Spleen (tissue), 11 donors: Measurements from ENCODE around the gene KIT. TPM values are rescaled to one million over a fixed set of nuclear protein-coding genes. Genes with fewer than 3 reads are reported as not detected.

ENCODE experiments used
- DNase-seq: peaks from one replicate; pipeline ENCODE4 v3.0.0-alpha.2; 2020
- H3K27ac ChIP-seq, 8 donors: fragments of 200-600 bp; sonication (generic) in 7 of 8; 1 replicate in 4 of 8; 2 replicates in 4 of 8; pipeline versions ENCODE4 v1.5.0 to v1.8.0; 2016 to 2021; ENCODE audit warnings: inconsistent platforms in 4 of 8, mild to moderate bottlenecking in 4 of 8, moderate library complexity in 1 of 8
- H3K27me3 ChIP-seq, 7 donors: fragments of 200-600 bp; sonication (generic) in 6 of 7; replicated peaks in 1 of 7; 1 replicate in 4 of 7; 2 replicates in 3 of 7; pipeline versions ENCODE4 v1.5.0 to v1.8.0; 2016 to 2021; ENCODE audit warnings: inconsistent platforms in 3 of 7, mild to moderate bottlenecking in 1 of 7
- H3K36me3 ChIP-seq, 6 donors: fragments of 200-600 bp; sonication (generic) in 5 of 6; 1 replicate in 4 of 6; 2 replicates in 2 of 6; pipeline versions ENCODE4 v1.5.0 to v1.8.0; 2016 to 2021; ENCODE audit warnings: inconsistent platforms in 2 of 6
- H3K4me1 ChIP-seq, 6 donors: fragments of 200-600 bp; sonication (generic) in 5 of 6; 1 replicate in 3 of 6; 2 replicates in 3 of 6; pipeline versions ENCODE4 v1.5.0 to v1.8.0; 2016 to 2021; ENCODE audit warnings: inconsistent platforms in 3 of 6
- H3K4me3 ChIP-seq, 8 donors: fragments of 200-600 bp; sonication (generic) in 7 of 8; 1 replicate in 4 of 8; 2 replicates in 4 of 8; pipeline versions ENCODE4 v1.5.0 to v1.8.0; 2016 to 2021; ENCODE audit warnings: inconsistent platforms in 4 of 8, mild to moderate bottlenecking in 4 of 8, moderate library complexity in 2 of 8
- H3K9me3 ChIP-seq, 8 donors: fragments of 200-600 bp; sonication (generic) in 7 of 8; 1 replicate in 4 of 8; 2 replicates in 4 of 8; pipeline versions ENCODE4 v1.5.0 to v1.8.0; 2016 to 2021; ENCODE audit warnings: inconsistent platforms in 4 of 8
- POLR2A ChIP-seq, 3 donors: fragments of 450-650 bp; IDR thresholded peaks; one replicate each; pipeline ENCODE4 v1.5.1; 2017; ENCODE audit warnings: antibody characterized with exemption in 3 of 3, mild to moderate bottlenecking in 1 of 3
- POLR2AphosphoS5 ChIP-seq, 3 donors: sonication (generic); formaldehyde crosslinking; IDR thresholded peaks; one replicate each; pipeline ENCODE4 v1.5.1; 2017; ENCODE audit warnings: antibody characterized with exemption in 3 of 3
- WGBS, 5 donors: extraction: QIAGEN DNeasy Blood & Tissue Kit in 3 of 5; methylation state at CpG; one replicate each; pipeline versions ENCODE4 v1.1.5 to v1.1.7; 2013 to 2018; 5-methylcytosine and 5-hydroxymethylcytosine counted together
- intact Hi-C: fragments of 100-400 bp; cut with DNase I; formaldehyde crosslinking; loops from one replicate; pipeline ENCODE4 v1.15.0; 2023; ENCODE audit warnings: low total_unique reads
- polyA plus RNA-seq, 3 donors: library from polyadenylated mRNA; stranded (reverse); fragments of 200-250 nt; gene quantifications; one replicate each; pipeline ENCODE4 v1.2.1, GENCODE V29; 2013
- total RNA-seq, 7 donors: library from RNA; depleted of rRNA in 3 of 7; stranded (reverse); fragments of >200 nt in 3 of 7; fragmentation: NEBNext Ultra II Directional in 4 of 7; extraction: Animal tissue kit (Norgen Biotek cat#: 25700) in 4 of 7; gene quantifications; one replicate each; pipeline versions ENCODE4 v1.1.0 to v1.2.1, GENCODE V29; 2016 to 2021
- TF ChIP-seq, protein P1 (sequence below), 11 experiments: fragments of 200-600 bp in 7 of 11; fragments of 450-650 bp in 4 of 11; sonication (generic) in 4 of 11; IDR thresholded peaks in 8 of 11; conservative IDR thresholded peaks in 3 of 11; 1 replicate in 7 of 11; 2 replicates in 4 of 11; pipeline versions ENCODE4 v1.4.0 to v1.8.0; 2016 to 2021; ENCODE audit warnings: antibody characterized with exemption in 11 of 11, inconsistent platforms in 4 of 11, mild to moderate bottlenecking in 1 of 11
- donor health status: healthy with polysubstance abuse.
- donor health status: DM: no; HTN: no; CAD: no; lungs with moderate emphysema.
- donor health status: DM: no; HTN: no; CAD: no.
- donor health status: Bipolar disorder and iron deficiency.
- donor health status: healthy.
- donor health status: DM: no; HTN: no; CAD: no.
- donor health status: DM: yes; HTN: yes; CAD: no.

The KIT gene
- total and polyA plus RNA-seq, 10 donors: 0.24 to 16.8 (median 3.2) TPM

DNA sequence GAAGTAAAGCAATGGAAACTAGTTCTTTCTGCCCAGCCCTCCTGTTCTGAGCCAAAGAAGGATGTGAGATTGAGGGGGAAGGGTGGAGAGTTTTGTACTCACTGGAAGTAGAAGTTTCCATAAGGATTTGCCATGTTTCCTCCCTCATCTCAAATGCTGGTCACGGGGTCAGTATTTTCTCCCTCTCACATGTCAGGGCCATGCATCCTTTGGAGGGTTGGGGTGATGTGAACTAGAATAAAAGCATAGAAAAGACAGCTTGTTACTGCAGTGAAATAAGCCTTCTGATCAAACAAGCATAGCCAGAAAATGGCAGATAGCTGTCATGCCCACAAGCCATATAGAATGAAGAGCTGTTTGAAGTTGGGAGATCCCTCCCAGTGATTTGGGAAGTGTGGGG is 79.7 kb downstream of the KIT start:
- Histone ChIP-seq H3K4me1 (no peaks in the 10 kb centered on the region), H3K36me3 (no peaks in the 10 kb centered on the region), H3K27me3 (no peaks in the 10 kb centered on the region), H3K27ac (no peak overlapping the region), H3K9me3 (no peaks in the 10 kb centered on the region), H3K4me3 (no peak overlapping the region)
- WGBS, 5 donors: 61 to 81% (median 77%) methylated on average over 1 of the region's 1 CpG
- DNase-seq: no peak
- intact Hi-C loops: no loop called here
- TF ChIP-seq POLR2A (IDR thresholded peaks at IDR 0.05): no peak
- no peak for TF ChIP-seq POLR2AphosphoS5 (IDR thresholded peaks at IDR 0.05)
- TF ChIP-seq, protein P1, sequence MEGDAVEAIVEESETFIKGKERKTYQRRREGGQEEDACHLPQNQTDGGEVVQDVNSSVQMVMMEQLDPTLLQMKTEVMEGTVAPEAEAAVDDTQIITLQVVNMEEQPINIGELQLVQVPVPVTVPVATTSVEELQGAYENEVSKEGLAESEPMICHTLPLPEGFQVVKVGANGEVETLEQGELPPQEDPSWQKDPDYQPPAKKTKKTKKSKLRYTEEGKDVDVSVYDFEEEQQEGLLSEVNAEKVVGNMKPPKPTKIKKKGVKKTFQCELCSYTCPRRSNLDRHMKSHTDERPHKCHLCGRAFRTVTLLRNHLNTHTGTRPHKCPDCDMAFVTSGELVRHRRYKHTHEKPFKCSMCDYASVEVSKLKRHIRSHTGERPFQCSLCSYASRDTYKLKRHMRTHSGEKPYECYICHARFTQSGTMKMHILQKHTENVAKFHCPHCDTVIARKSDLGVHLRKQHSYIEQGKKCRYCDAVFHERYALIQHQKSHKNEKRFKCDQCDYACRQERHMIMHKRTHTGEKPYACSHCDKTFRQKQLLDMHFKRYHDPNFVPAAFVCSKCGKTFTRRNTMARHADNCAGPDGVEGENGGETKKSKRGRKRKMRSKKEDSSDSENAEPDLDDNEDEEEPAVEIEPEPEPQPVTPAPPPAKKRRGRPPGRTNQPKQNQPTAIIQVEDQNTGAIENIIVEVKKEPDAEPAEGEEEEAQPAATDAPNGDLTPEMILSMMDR (IDR thresholded peaks at IDR 0.05 in 8 of 11, conservative IDR thresholded peaks at IDR 0.05 in 3 of 11): no peak

DNA sequence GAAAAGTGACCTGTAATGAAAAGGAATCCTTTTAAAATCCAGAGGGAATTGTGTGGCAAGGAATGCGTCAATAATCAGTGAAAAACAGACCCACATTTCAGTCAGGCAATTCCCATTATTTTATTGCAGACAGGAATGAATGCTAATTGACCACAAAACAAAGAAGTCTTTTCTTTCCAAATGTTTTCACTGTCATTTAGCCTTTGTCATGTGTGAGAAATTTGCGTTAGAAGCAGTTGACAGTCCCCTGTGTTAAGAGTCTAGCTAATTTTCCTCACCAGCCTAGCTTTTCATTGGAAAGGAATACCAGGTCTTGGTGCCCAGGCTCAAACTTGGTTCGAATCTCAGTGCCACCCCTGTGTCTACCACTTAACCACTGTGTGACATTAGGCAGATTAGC is 83.4 kb downstream of the KIT start:
- Histone ChIP-seq H3K9me3 (peaks cover 0 to 11% (median 0%) of the 10 kb centered on the region in 8 donors), H3K4me1 (peaks cover 0 to 4% (median 0%) of the 10 kb centered on the region in 6 donors), H3K36me3 (no peaks in the 10 kb centered on the region), H3K27me3 (no peaks in the 10 kb centered on the region), H3K27ac (no peak overlapping the region), H3K4me3 (no peak overlapping the region)
- intact Hi-C loops: no loop called here
- TF ChIP-seq, protein P1 (IDR thresholded peaks at IDR 0.05 in 8 of 11, conservative IDR thresholded peaks at IDR 0.05 in 3 of 11): no peak
- TF ChIP-seq POLR2A (IDR thresholded peaks at IDR 0.05) (no peak), POLR2AphosphoS5 (IDR thresholded peaks at IDR 0.05) (no peak)
- WGBS, 5 donors: 86 to 96% (median 88%) methylated on average over 3 of the region's 3 CpGs
- no peak for DNase-seq

DNA sequence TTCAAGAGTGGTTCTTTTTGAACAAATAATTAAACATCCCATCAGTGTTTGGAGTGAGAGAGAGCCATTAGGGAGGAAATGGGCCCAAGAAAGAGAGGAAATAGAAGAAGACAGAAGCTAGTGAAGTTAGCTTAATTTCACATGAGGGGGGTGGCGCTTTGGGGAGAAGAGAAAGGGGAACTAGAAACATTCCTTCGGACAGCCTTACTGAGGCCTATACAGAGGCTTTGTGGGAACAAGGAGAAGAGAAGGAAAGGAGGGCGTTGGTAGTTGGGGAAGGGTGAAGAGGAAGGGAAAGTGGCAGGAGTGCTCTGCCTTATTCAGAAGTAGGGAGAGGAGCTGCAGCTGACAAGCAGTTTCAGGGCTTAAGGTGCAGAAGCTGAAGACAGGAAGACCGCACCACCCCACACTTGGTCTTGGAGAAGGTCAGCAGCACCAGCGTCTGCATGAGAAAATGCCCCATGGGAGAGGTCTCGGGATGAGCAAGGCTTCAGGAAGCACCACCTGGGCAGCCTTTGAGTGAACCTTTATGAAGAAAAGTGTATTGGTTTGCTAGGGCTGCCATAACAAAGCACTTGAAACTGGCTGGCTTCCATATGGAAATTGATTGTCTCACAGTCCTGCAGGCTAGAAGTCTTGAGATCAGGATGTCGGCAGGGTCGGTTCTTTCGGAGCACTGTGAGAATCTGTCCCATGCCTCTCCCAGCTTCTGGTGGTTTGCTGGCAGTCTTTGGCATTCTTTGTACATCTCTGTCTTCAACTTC is 85.1 kb downstream of the KIT start:
- intact Hi-C loops: no loop called here
- no peak for TF ChIP-seq POLR2AphosphoS5 (IDR thresholded peaks at IDR 0.05)
- no peak overlapping the region for H3K4me3 ChIP-seq
- no peaks in the 10 kb centered on the region for H3K36me3 ChIP-seq
- 67 to 82% (median 72%) methylated on average over 9 of the region's 9 CpGs for WGBS, 5 donors
- H3K27ac ChIP-seq: no peak overlapping the region
- peaks cover 0 to 4% (median 0%) of the 10 kb centered on the region in 6 donors for H3K4me1 ChIP-seq
- H3K27me3 ChIP-seq: no peaks in the 10 kb centered on the region
- DNase-seq: no peak
- peaks cover 0 to 11% (median 0%) of the 10 kb centered on the region in 8 donors for H3K9me3 ChIP-seq

DNA sequence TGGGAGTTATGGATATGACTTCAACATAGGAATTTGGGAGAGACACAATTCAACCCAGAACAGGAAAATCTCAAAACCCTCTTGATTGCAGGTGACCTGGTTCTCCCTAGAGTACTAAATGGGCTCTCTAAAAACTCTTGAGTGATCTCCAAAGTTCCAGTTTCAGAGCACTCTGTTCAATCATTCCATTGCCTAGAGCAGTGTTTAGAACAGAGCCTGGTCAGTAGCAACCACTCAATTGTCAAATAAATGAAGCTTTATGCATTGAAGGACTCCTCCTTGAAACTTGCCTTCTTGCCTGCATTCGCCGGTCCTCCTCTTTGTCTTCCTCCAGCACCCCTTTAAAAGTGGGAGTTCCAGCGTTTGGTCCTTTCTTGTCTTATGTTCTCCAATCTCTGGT is 85.8 kb downstream of the KIT start:
- TF ChIP-seq POLR2AphosphoS5 (IDR thresholded peaks at IDR 0.05) (no peak), POLR2A (IDR thresholded peaks at IDR 0.05) (no peak)
- TF ChIP-seq, protein P1 (IDR thresholded peaks at IDR 0.05 in 8 of 11, conservative IDR thresholded peaks at IDR 0.05 in 3 of 11): no peak

More for the DNA sequence above, 85.8 kb downstream of the KIT start:
- H3K4me1 ChIP-seq: peaks cover 0 to 4% (median 0%) of the 10 kb centered on the region in 6 donors
- intact Hi-C loops: no loop called here
- H3K27me3 ChIP-seq: no peaks in the 10 kb centered on the region
- no peak overlapping the region for H3K27ac ChIP-seq
- DNase-seq: no peak
- H3K36me3 ChIP-seq: no peaks in the 10 kb centered on the region
- no peak overlapping the region for H3K4me3 ChIP-seq
- peaks cover 0 to 11% (median 0%) of the 10 kb centered on the region in 8 donors for H3K9me3 ChIP-seq
- WGBS, 5 donors: 75 to 94% (median 80%) methylated on average over 3 of the region's 3 CpGs
